H1 (cell line): ENCODE measurements around the gene CDC123. TPM values are rescaled to one million over a fixed set of nuclear protein-coding genes. Genes with fewer than 3 reads are reported as not detected.

Source experiments
- CTCF ChIA-PET: fragments of 300-600 bp; sonication (Branson Sonifier 250); formaldehyde crosslinking; loops from one replicate; lab custom pipeline; 2021; ENCODE audit not compliant: partially characterized antibody; lab: Charles Lee
- POLR2A ChIA-PET: fragments of 300-600 bp; sonication (Branson Sonifier 250); formaldehyde crosslinking; loops from one replicate; lab custom pipeline; 2021; ENCODE audit warnings: inconsistent platforms; ENCODE audit not compliant: partially characterized antibody; lab: Charles Lee
- DNase-seq, 2 experiments: peaks; one replicate each; pipeline versions ENCODE4 v3.0.0 to v3.0.0-alpha.2; 2010 to 2022; ENCODE audit warnings: low spot score in 2 of 2, low read depth in 1 of 2, mixed read lengths in 1 of 2
- FAIRE-seq: peaks from 2 replicates; lab custom pipeline; 2011; peaks lifted over from hg19 to GRCh38; lab: Jason Lieb, UNC
- H2AFZ ChIP-seq: 2 replicates; pipeline ENCODE4 v1.8.1; 2012; ENCODE audit warnings: low read length, inconsistent platforms
- H2AK5ac ChIP-seq: 2 replicates; pipeline ENCODE4 v1.6.1; 2013; ENCODE audit warnings: low read depth, low read length
- H2BK120ac ChIP-seq: replicated peaks from 2 replicates; pipeline ENCODE3; 2013; ENCODE audit warnings: low read depth, low read length, inconsistent platforms
- H2BK12ac ChIP-seq: 2 replicates; pipeline ENCODE4 v1.6.1; 2013; ENCODE audit warnings: low read depth, low read length
- H2BK15ac ChIP-seq: 2 replicates; pipeline ENCODE4 v1.6.1; 2013; ENCODE audit warnings: low read length
- H2BK20ac ChIP-seq: 2 replicates; pipeline ENCODE4 v1.6.1; 2013; ENCODE audit warnings: low read length
- H2BK5ac ChIP-seq: 2 replicates; pipeline ENCODE4 v1.6.1; 2013; ENCODE audit warnings: low read depth, low read length
- H3K14ac ChIP-seq: 2 replicates; pipeline ENCODE4 v1.6.1; 2013; ENCODE audit warnings: inconsistent platforms; ENCODE audit not compliant: insufficient read length
- H3K18ac ChIP-seq: 2 replicates; pipeline ENCODE4 v1.6.1; 2013; ENCODE audit warnings: low read length; ENCODE audit errors: extremely low read depth
- H3K23ac ChIP-seq: 2 replicates; pipeline ENCODE4 v1.6.1; 2013; ENCODE audit warnings: inconsistent platforms; ENCODE audit not compliant: insufficient read length
- H3K23me2 ChIP-seq: 2 replicates; pipeline ENCODE4 v1.6.1; 2013; ENCODE audit warnings: low read depth, low read length
- H3K27ac ChIP-seq: 2 replicates; pipeline ENCODE4 v1.6.1; 2011; ENCODE audit warnings: low read depth, low read length, inconsistent platforms
- H3K27me3 ChIP-seq, 4 experiments: replicated peaks in 1 of 4; 1 replicate in 1 of 4; 2 replicates in 3 of 4; pipeline versions ENCODE4 v1.6.1 to v1.8.1; 2011 to 2013; ENCODE audit warnings: low read length in 3 of 4, mild to moderate bottlenecking in 3 of 4, inconsistent platforms in 2 of 4, mixed read lengths in 2 of 4, moderate library complexity in 1 of 4; ENCODE audit not compliant: control insufficient read depth in 3 of 4, insufficient read depth in 3 of 4; ENCODE audit errors: extremely low read depth in 1 of 4
- H3K36me3 ChIP-seq, 4 experiments: 2 replicates each; pipeline versions ENCODE4 v1.6.1 to v1.8.1; 2011 to 2013; ENCODE audit warnings: mild to moderate bottlenecking in 4 of 4, low read length in 3 of 4, moderate library complexity in 2 of 4, control low read depth in 1 of 4, inconsistent platforms in 1 of 4; ENCODE audit not compliant: insufficient read depth in 4 of 4, control insufficient read depth in 2 of 4
- H3K4ac ChIP-seq: replicated peaks from 2 replicates; pipeline ENCODE3; 2013; ENCODE audit warnings: low read length, low read depth, mixed read lengths, inconsistent platforms; ENCODE audit not compliant: insufficient read length
- H3K4me1 ChIP-seq, 4 experiments: replicated peaks in 1 of 4; 1 replicate in 1 of 4; 2 replicates in 3 of 4; pipeline versions ENCODE4 v1.6.1 to v1.8.1; 2011 to 2013; ENCODE audit warnings: low read length in 3 of 4, inconsistent platforms in 2 of 4, mixed read lengths in 1 of 4; ENCODE audit not compliant: insufficient read depth in 4 of 4, control insufficient read depth in 3 of 4
- H3K4me2 ChIP-seq, 2 experiments: 2 replicates each; pipeline versions ENCODE4 v1.6.1 to v1.8.1; 2011 to 2013; ENCODE audit warnings: low read depth in 2 of 2, low read length in 2 of 2, control low read depth in 1 of 2, inconsistent platforms in 1 of 2, mild to moderate bottlenecking in 1 of 2; ENCODE audit not compliant: insufficient read depth in 1 of 2
- H3K4me3 ChIP-seq, 4 experiments: fragments of 200-600, 300-600 bp in 1 of 4; sonication (generic), shearing (Covaris generic), sonication (Bioruptor Twin) in 1 of 4; 2 replicates each; pipeline versions ENCODE4 v1.5.1 to v1.8.1; 2011 to 2016; ENCODE audit warnings: low read length in 4 of 4, low read depth in 3 of 4, control low read depth in 2 of 4, inconsistent platforms in 2 of 4, mild to moderate bottlenecking in 2 of 4, mixed read lengths in 1 of 4, moderate library complexity in 1 of 4; ENCODE audit not compliant: insufficient read depth in 2 of 4; ENCODE audit errors: extremely low read depth in 1 of 4
- H3K56ac ChIP-seq: replicated peaks from 2 replicates; pipeline ENCODE3; 2013; ENCODE audit warnings: low read depth, mild to moderate bottlenecking, mixed read lengths, low read length, inconsistent platforms; ENCODE audit not compliant: insufficient read length
- H3K79me1 ChIP-seq: 2 replicates; pipeline ENCODE4 v1.6.1; 2013; ENCODE audit warnings: low read depth, low read length, control low read depth
- H3K79me2 ChIP-seq, 2 experiments: 2 replicates each; pipeline versions ENCODE4 v1.6.1 to v1.8.1; 2012 to 2013; ENCODE audit warnings: low read length in 2 of 2, mild to moderate bottlenecking in 2 of 2, inconsistent platforms in 1 of 2; ENCODE audit not compliant: insufficient read depth in 2 of 2, control insufficient read depth in 1 of 2
- H3K9ac ChIP-seq, 4 experiments: replicated peaks in 1 of 4; 1 replicate in 1 of 4; 2 replicates in 3 of 4; pipeline versions ENCODE4 v1.6.1 to v1.8.1; 2011 to 2013; ENCODE audit warnings: low read depth in 3 of 4, low read length in 3 of 4, control low read depth in 2 of 4, mild to moderate bottlenecking in 2 of 4, moderate library complexity in 2 of 4, inconsistent platforms in 1 of 4; ENCODE audit errors: extremely low read depth in 1 of 4
- H3K9me3 ChIP-seq, 2 experiments: 2 replicates each; pipeline versions ENCODE4 v1.6.1 to v1.8.1; 2012 to 2013; ENCODE audit warnings: mild to moderate bottlenecking in 2 of 2, moderate library complexity in 2 of 2, control low read depth in 1 of 2, inconsistent platforms in 1 of 2, low read depth in 1 of 2, low read length in 1 of 2, mixed read lengths in 1 of 2; ENCODE audit not compliant: insufficient read depth in 2 of 2
- H4K20me1 ChIP-seq, 2 experiments: replicated peaks in 1 of 2; 2 replicates each; pipeline versions ENCODE3 to v1.8.1; 2011 to 2013; ENCODE audit warnings: inconsistent platforms in 2 of 2, low read length in 2 of 2, mild to moderate bottlenecking in 1 of 2; ENCODE audit not compliant: insufficient read depth in 2 of 2, control insufficient read depth in 1 of 2
- H4K5ac ChIP-seq: 2 replicates; pipeline ENCODE4 v1.6.1; 2013; ENCODE audit warnings: low read length, low read depth, mixed read lengths, inconsistent platforms; ENCODE audit not compliant: insufficient read length
- H4K8ac ChIP-seq: 2 replicates; pipeline ENCODE4 v1.8.0; 2013; ENCODE audit warnings: mild to moderate bottlenecking, moderate library complexity, low read length, inconsistent platforms; ENCODE audit not compliant: insufficient read depth; ENCODE audit errors: extremely low read depth
- H4K91ac ChIP-seq: replicated peaks from 2 replicates; pipeline ENCODE3; 2013; ENCODE audit warnings: low read length, mixed read lengths, inconsistent platforms; ENCODE audit not compliant: insufficient read length
- ATF3 ChIP-seq: IDR thresholded peaks from 2 replicates; pipeline ENCODE4 v1.6.1; 2011; ENCODE audit warnings: low read depth, mild to moderate bottlenecking, low read length; ENCODE audit not compliant: insufficient read depth
- CTBP2 ChIP-seq: IDR thresholded peaks from 2 replicates; pipeline ENCODE4 v1.7.0; 2011; ENCODE audit warnings: borderline replicate concordance, mild to moderate bottlenecking, moderate library complexity, mixed read lengths, low read length; ENCODE audit not compliant: insufficient read depth, insufficient read length
- USF2 ChIP-seq: IDR thresholded peaks from 2 replicates; pipeline ENCODE4 v1.6.1; 2011; ENCODE audit warnings: low read length, improper control_type of control experiment
- WGBS, 2 experiments: shearing (Covaris generic) in 1 of 2; methylation state at CpG; one replicate each; pipeline versions ENCODE4 v1.1.6 to v1.1.7; 2013 to 2015; ENCODE audit warnings: low lambda C conversion rate in 2 of 2, mixed read lengths in 2 of 2, inconsistent platforms in 1 of 2, low coverage in 1 of 2, missing lambda C conversion rate in 1 of 2; ENCODE audit not compliant: insufficient replicate concordance in 2 of 2, insufficient coverage in 1 of 2, insufficient read length in 1 of 2; ENCODE audit errors: extremely low coverage in 1 of 2, missing lambda C conversion rate in 1 of 2; 5-methylcytosine and 5-hydroxymethylcytosine counted together
- polyA plus RNA-seq, 7 experiments: library from polyadenylated mRNA; depleted of rRNA in 3 of 7; stranded (reverse) in 5 of 7; unstranded in 2 of 7; fragments of >200 nt in 5 of 7; fragments of 200-250 nt in 2 of 7; gene quantifications; 1 replicate in 5 of 7; 2 replicates in 1 of 7; 4 replicates in 1 of 7; pipeline versions ENCODE4 v1.2.1 to v1.2.3, GENCODE V29; 2011 to 2013; ENCODE audit warnings: missing spikeins in 2 of 7, mixed read lengths in 2 of 7
- total RNA-seq: library from RNA; stranded (reverse); fragmentation: NEBNext Ultra II Directional; extraction: Animal tissue kit (Norgen Biotek cat#: 25700); gene quantifications from 2 replicates; pipeline ENCODE4 v1.2.1, GENCODE V29; 2021
- TF ChIP-seq, protein P1 (sequence below), 3 experiments: IDR thresholded peaks; 1 replicate in 2 of 3; 2 replicates in 1 of 3; pipeline versions ENCODE4 v1.5.1 to v1.6.1; 2011; ENCODE audit warnings: low read length in 3 of 3, mild to moderate bottlenecking in 3 of 3, inconsistent platforms in 2 of 3, low read depth in 1 of 3, moderate library complexity in 1 of 3; ENCODE audit not compliant: insufficient read depth in 1 of 3; ENCODE audit errors: control extremely low read depth in 1 of 3

Gene CDC123
- total and polyA plus RNA-seq, 2 of the 8 experiments (the other 6 are each of a cell fraction or from before 2014, with no cell fraction given) = 115 to 202 TPM

DNA sequence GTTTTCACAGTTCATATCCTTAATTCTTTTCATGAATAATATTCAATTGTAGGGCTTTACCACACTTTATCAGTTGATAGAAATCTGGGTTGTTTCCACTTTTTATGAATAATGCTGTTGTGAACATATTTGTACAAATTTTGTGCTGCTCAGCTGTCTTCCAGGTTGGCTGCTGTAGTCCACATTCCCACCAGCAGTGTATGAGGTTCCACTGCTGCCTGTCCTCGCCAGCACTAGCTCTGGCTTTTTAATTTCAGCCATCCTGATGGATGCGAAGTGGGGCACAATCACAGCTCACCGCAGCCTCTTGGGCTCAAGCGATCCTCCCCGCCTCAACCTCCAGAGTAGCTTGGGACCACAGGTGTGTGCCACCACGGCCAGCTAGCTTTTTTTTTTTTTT, 33.1 kb upstream of the CDC123 start:
- peaks cover 0 to 51% (median 14%) of the 10 kb centered on the region in 4 experiments; a peak in 5 of 8 replicates for H3K36me3 ChIP-seq
- H3K4me1 ChIP-seq = no peaks in the 10 kb centered on the region
- DNase-seq (no peak), FAIRE-seq (no peak)
- H3K14ac ChIP-seq = no peak overlapping the region
- H3K23me2 ChIP-seq = no peaks in the 10 kb centered on the region
- H4K91ac ChIP-seq = no peak overlapping the region
- no peaks in the 10 kb centered on the region for H3K9me3 ChIP-seq
- TF ChIP-seq CTBP2 (no peak), USF2 (no peak), ATF3 (no peak)
- TF ChIP-seq, protein P1, sequence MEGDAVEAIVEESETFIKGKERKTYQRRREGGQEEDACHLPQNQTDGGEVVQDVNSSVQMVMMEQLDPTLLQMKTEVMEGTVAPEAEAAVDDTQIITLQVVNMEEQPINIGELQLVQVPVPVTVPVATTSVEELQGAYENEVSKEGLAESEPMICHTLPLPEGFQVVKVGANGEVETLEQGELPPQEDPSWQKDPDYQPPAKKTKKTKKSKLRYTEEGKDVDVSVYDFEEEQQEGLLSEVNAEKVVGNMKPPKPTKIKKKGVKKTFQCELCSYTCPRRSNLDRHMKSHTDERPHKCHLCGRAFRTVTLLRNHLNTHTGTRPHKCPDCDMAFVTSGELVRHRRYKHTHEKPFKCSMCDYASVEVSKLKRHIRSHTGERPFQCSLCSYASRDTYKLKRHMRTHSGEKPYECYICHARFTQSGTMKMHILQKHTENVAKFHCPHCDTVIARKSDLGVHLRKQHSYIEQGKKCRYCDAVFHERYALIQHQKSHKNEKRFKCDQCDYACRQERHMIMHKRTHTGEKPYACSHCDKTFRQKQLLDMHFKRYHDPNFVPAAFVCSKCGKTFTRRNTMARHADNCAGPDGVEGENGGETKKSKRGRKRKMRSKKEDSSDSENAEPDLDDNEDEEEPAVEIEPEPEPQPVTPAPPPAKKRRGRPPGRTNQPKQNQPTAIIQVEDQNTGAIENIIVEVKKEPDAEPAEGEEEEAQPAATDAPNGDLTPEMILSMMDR (IDR thresholded peaks at IDR 0.05; ENCODE audit: control extremely low read depth in 1 of 3, insufficient read depth in 1 of 3, low read depth in 1 of 3, low read length in 3 of 3) = no peak
- H4K5ac ChIP-seq = no peak overlapping the region
- H3K27me3 ChIP-seq = no peaks in the 10 kb centered on the region
- no peak overlapping the region for H3K56ac ChIP-seq
- no peak overlapping the region for H3K4me3 ChIP-seq
- no peak overlapping the region for H3K4ac ChIP-seq
- no peak overlapping the region for H2BK20ac ChIP-seq
- no peak overlapping the region for H2BK12ac ChIP-seq
- H3K79me2 ChIP-seq = no peaks in the 10 kb centered on the region
- no peak overlapping the region for H3K4me2 ChIP-seq
- CTCF ChIA-PET = interaction anchor here (0.7 kb wide), 1 partner anchor 714 kb away, joined by 4 read pairs; no protein-coding TSS in a partner anchor
- WGBS, 2 experiments = 100% methylated on average over 2 of the region's 6 CpGs; no CpG with 5 or more reads in 1 of the 2 experiments
- H3K23ac ChIP-seq = no peak overlapping the region
- no peak overlapping the region for H3K18ac ChIP-seq
- H4K8ac ChIP-seq = no peak overlapping the region
- H2BK120ac ChIP-seq = no peak overlapping the region
- H2BK5ac ChIP-seq = no peak overlapping the region
- H2BK15ac ChIP-seq = no peak overlapping the region
- no peaks in the 10 kb centered on the region for H4K20me1 ChIP-seq
- H3K27ac ChIP-seq = no peak overlapping the region
- no peak overlapping the region for H3K9ac ChIP-seq
- no peak overlapping the region for H2AFZ ChIP-seq
- no peaks in the 10 kb centered on the region for H3K79me1 ChIP-seq
- no peak overlapping the region for H2AK5ac ChIP-seq
- POLR2A ChIA-PET = interaction anchor here (1.5 to 2.4 kb wide), 2 partner anchors 10 to 17 kb away, joined by 6 to 8 read pairs; no protein-coding TSS in a partner anchor
